ENCODE measurements around the gene C1R.

C1R gene

GRCh38 chr12:7103837-7104584 lies 11.8 kb upstream of the C1R start:
- TF ChIP-seq CTCF (IDR thresholded peaks at IDR 0.05; ENCODE audit: low read length) = no peak
- no peak for TF ChIP-seq EZH2 (IDR thresholded peaks at IDR 0.05; ENCODE audit: borderline replicate concordance, low read length)

GRCh38 chr12:7102582-7102981 lies 10.3 kb upstream of the C1R start:
- no peaks in the 10 kb centered on the region; the same call in 1 of the 2 replicates for H3K27me3 ChIP-seq (ENCODE audit: insufficient read depth, low read length)
- H3K9me2 ChIP-seq (ENCODE audit: low read depth, low read length) = no peaks in the 10 kb centered on the region
- peaks cover 8% of the 10 kb centered on the region; the same call in 1 of the 2 replicates for H3K9me3 ChIP-seq (ENCODE audit: low read length)
- no peaks in the 10 kb centered on the region for H3F3A ChIP-seq (ENCODE audit: insufficient read depth, low read length)
- no peak overlapping the region for H3K27ac ChIP-seq (ENCODE audit: low read depth, low read length, poor library complexity, severe bottlenecking)
- no peaks in the 10 kb centered on the region for H3K79me2 ChIP-seq (ENCODE audit: insufficient read depth, low read length)
- no peaks in the 10 kb centered on the region; the same call in 1 of the 2 replicates for H3K36me3 ChIP-seq (ENCODE audit: insufficient read depth, low read length)
- H3K9ac ChIP-seq (ENCODE audit: low read length) = no peak overlapping the region
- no peak overlapping the region for H3K4me3 ChIP-seq (ENCODE audit: low read depth, low read length, poor library complexity, severe bottlenecking)
- no peaks in the 10 kb centered on the region for H3K4me1 ChIP-seq (ENCODE audit: insufficient read depth, low read length, severe bottlenecking)
- H4K20me1 ChIP-seq (ENCODE audit: insufficient read depth, low read length) = no peaks in the 10 kb centered on the region
- H2AFZ ChIP-seq (ENCODE audit: low read length) = no peak overlapping the region
- TF ChIP-seq CTCF (IDR thresholded peaks at IDR 0.05; ENCODE audit: low read length) = no peak
- TF ChIP-seq EZH2 (IDR thresholded peaks at IDR 0.05; ENCODE audit: borderline replicate concordance, low read length) = no peak
- no peak overlapping the region for H3K4me2 ChIP-seq (ENCODE audit: low read length)

More at GRCh38 chr12:7103837-7104584, 11.8 kb upstream of the C1R start:
- H2AFZ ChIP-seq (ENCODE audit: low read length) = no peak overlapping the region
- H3K4me3 ChIP-seq (ENCODE audit: low read depth, low read length, poor library complexity, severe bottlenecking) = no peak overlapping the region
- H3K79me2 ChIP-seq (ENCODE audit: insufficient read depth, low read length) = no peaks in the 10 kb centered on the region
- H3F3A ChIP-seq (ENCODE audit: insufficient read depth, low read length) = no peaks in the 10 kb centered on the region
- no peak overlapping the region for H3K9ac ChIP-seq (ENCODE audit: low read length)
- H3K4me2 ChIP-seq (ENCODE audit: low read length) = no peak overlapping the region
- H3K9me2 ChIP-seq (ENCODE audit: low read depth, low read length) = no peaks in the 10 kb centered on the region
- no peaks in the 10 kb centered on the region; the same call in 1 of the 2 replicates for H3K36me3 ChIP-seq (ENCODE audit: insufficient read depth, low read length)
- H3K9me3 ChIP-seq (ENCODE audit: low read length) = peaks cover 8% of the 10 kb centered on the region; the same call in 1 of the 2 replicates
- no peaks in the 10 kb centered on the region; the same call in 1 of the 2 replicates for H3K27me3 ChIP-seq (ENCODE audit: insufficient read depth, low read length)
- no peak overlapping the region for H3K27ac ChIP-seq (ENCODE audit: low read depth, low read length, poor library complexity, severe bottlenecking)
- H3K4me1 ChIP-seq (ENCODE audit: insufficient read depth, low read length, severe bottlenecking) = peaks cover 7% of the 10 kb centered on the region
- H4K20me1 ChIP-seq (ENCODE audit: insufficient read depth, low read length) = no peaks in the 10 kb centered on the region

GRCh38 chr12:7101694-7102131 lies 9.5 kb upstream of the C1R start:
- Histone ChIP-seq H4K20me1 (ENCODE audit: insufficient read depth, low read length) (no peaks in the 10 kb centered on the region), H2AFZ (ENCODE audit: low read length) (no peak overlapping the region), H3K9me3 (ENCODE audit: low read length) (peaks cover 8% of the 10 kb centered on the region; the same call in 1 of the 2 replicates), H3K4me2 (ENCODE audit: low read length) (no peak overlapping the region), H3K27me3 (ENCODE audit: insufficient read depth, low read length) (no peaks in the 10 kb centered on the region; the same call in 1 of the 2 replicates), H3K4me1 (ENCODE audit: insufficient read depth, low read length, severe bottlenecking) (no peaks in the 10 kb centered on the region), H3K36me3 (ENCODE audit: insufficient read depth, low read length) (no peaks in the 10 kb centered on the region; the same call in 1 of the 2 replicates), H3K27ac (ENCODE audit: low read depth, low read length, poor library complexity, severe bottlenecking) (no peak overlapping the region), H3K9ac (ENCODE audit: low read length) (no peak overlapping the region), H3K4me3 (ENCODE audit: low read depth, low read length, poor library complexity, severe bottlenecking) (no peak overlapping the region), H3F3A (ENCODE audit: insufficient read depth, low read length) (no peaks in the 10 kb centered on the region), H3K79me2 (ENCODE audit: insufficient read depth, low read length) (no peaks in the 10 kb centered on the region), H3K9me2 (ENCODE audit: low read depth, low read length) (no peaks in the 10 kb centered on the region)
- TF ChIP-seq CTCF (IDR thresholded peaks at IDR 0.05; ENCODE audit: low read length) = no peak
- no peak for TF ChIP-seq EZH2 (IDR thresholded peaks at IDR 0.05; ENCODE audit: borderline replicate concordance, low read length)
